ENCODE measurements around the gene SHC4.

DNA sequence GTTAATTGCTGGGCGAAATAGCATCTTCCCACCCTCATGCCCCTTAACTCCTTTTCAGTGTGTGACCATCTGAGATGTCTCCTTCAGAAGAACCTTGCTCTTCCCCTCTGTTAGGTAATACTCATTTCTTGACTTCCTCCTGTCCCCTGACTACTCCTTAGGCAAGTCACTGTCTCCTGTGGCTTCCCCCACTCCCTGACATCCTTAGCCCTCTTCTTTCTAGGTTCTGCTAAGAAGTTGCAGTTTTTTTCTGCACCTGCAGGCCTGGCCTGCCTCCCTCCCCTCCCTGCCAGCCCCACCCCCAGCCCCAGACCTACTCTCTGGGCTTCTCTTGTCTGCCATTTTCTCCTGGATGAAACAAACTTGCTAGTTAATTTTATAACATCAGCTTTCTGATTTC is 101.0 kb downstream of the SHC4 start:
- no peak for TF ChIP-seq TAF1 (IDR thresholded peaks at IDR 0.05; ENCODE audit: borderline replicate concordance, low read depth, low read length)
- no peak for TF ChIP-seq EZH2phosphoT487 (IDR thresholded peaks at IDR 0.05; ENCODE audit: borderline replicate concordance, low read depth)
- TF ChIP-seq NRF1 (IDR thresholded peaks at IDR 0.05; ENCODE audit: low read depth, low read length): no peak
- no peak for TF ChIP-seq FOXJ3 (CRISPR knock-in tag; IDR thresholded peaks at IDR 0.05)
- TF ChIP-seq, protein P1, sequence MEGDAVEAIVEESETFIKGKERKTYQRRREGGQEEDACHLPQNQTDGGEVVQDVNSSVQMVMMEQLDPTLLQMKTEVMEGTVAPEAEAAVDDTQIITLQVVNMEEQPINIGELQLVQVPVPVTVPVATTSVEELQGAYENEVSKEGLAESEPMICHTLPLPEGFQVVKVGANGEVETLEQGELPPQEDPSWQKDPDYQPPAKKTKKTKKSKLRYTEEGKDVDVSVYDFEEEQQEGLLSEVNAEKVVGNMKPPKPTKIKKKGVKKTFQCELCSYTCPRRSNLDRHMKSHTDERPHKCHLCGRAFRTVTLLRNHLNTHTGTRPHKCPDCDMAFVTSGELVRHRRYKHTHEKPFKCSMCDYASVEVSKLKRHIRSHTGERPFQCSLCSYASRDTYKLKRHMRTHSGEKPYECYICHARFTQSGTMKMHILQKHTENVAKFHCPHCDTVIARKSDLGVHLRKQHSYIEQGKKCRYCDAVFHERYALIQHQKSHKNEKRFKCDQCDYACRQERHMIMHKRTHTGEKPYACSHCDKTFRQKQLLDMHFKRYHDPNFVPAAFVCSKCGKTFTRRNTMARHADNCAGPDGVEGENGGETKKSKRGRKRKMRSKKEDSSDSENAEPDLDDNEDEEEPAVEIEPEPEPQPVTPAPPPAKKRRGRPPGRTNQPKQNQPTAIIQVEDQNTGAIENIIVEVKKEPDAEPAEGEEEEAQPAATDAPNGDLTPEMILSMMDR (IDR thresholded peaks at IDR 0.05): no peak
